H1 (cell line): ENCODE measurements around the gene TMEM183A. TPM values are rescaled to one million over a fixed set of nuclear protein-coding genes. Genes with fewer than 3 reads are reported as not detected.

Source experiments
- CTCF ChIA-PET: fragments of 300-600 bp; sonication (Branson Sonifier 250); formaldehyde crosslinking; loops from one replicate; lab custom pipeline; 2021; ENCODE audit not compliant: partially characterized antibody; lab: Charles Lee
- POLR2A ChIA-PET: fragments of 300-600 bp; sonication (Branson Sonifier 250); formaldehyde crosslinking; loops from one replicate; lab custom pipeline; 2021; ENCODE audit warnings: inconsistent platforms; ENCODE audit not compliant: partially characterized antibody; lab: Charles Lee
- DNase-seq, 2 experiments: peaks; one replicate each; pipeline versions ENCODE4 v3.0.0 to v3.0.0-alpha.2; 2010 to 2022; ENCODE audit warnings: low spot score in 2 of 2, low read depth in 1 of 2, mixed read lengths in 1 of 2
- FAIRE-seq: peaks from 2 replicates; lab custom pipeline; 2011; peaks lifted over from hg19 to GRCh38; lab: Jason Lieb, UNC
- H2AFZ ChIP-seq: 2 replicates; pipeline ENCODE4 v1.8.1; 2012; ENCODE audit warnings: low read length, inconsistent platforms
- H2AK5ac ChIP-seq: 2 replicates; pipeline ENCODE4 v1.6.1; 2013; ENCODE audit warnings: low read depth, low read length
- H2BK120ac ChIP-seq: replicated peaks from 2 replicates; pipeline ENCODE3; 2013; ENCODE audit warnings: low read depth, low read length, inconsistent platforms
- H2BK12ac ChIP-seq: 2 replicates; pipeline ENCODE4 v1.6.1; 2013; ENCODE audit warnings: low read depth, low read length
- H2BK15ac ChIP-seq: 2 replicates; pipeline ENCODE4 v1.6.1; 2013; ENCODE audit warnings: low read length
- H2BK20ac ChIP-seq: 2 replicates; pipeline ENCODE4 v1.6.1; 2013; ENCODE audit warnings: low read length
- H2BK5ac ChIP-seq: 2 replicates; pipeline ENCODE4 v1.6.1; 2013; ENCODE audit warnings: low read depth, low read length
- H3K14ac ChIP-seq: 2 replicates; pipeline ENCODE4 v1.6.1; 2013; ENCODE audit warnings: inconsistent platforms; ENCODE audit not compliant: insufficient read length
- H3K18ac ChIP-seq: 2 replicates; pipeline ENCODE4 v1.6.1; 2013; ENCODE audit warnings: low read length; ENCODE audit errors: extremely low read depth
- H3K23ac ChIP-seq: 2 replicates; pipeline ENCODE4 v1.6.1; 2013; ENCODE audit warnings: inconsistent platforms; ENCODE audit not compliant: insufficient read length
- H3K23me2 ChIP-seq: 2 replicates; pipeline ENCODE4 v1.6.1; 2013; ENCODE audit warnings: low read depth, low read length
- H3K27ac ChIP-seq: 2 replicates; pipeline ENCODE4 v1.6.1; 2011; ENCODE audit warnings: low read depth, low read length, inconsistent platforms
- H3K27me3 ChIP-seq, 4 experiments: replicated peaks in 1 of 4; 1 replicate in 1 of 4; 2 replicates in 3 of 4; pipeline versions ENCODE4 v1.6.1 to v1.8.1; 2011 to 2013; ENCODE audit warnings: low read length in 3 of 4, mild to moderate bottlenecking in 3 of 4, inconsistent platforms in 2 of 4, mixed read lengths in 2 of 4, moderate library complexity in 1 of 4; ENCODE audit not compliant: control insufficient read depth in 3 of 4, insufficient read depth in 3 of 4; ENCODE audit errors: extremely low read depth in 1 of 4
- H3K36me3 ChIP-seq, 4 experiments: 2 replicates each; pipeline versions ENCODE4 v1.6.1 to v1.8.1; 2011 to 2013; ENCODE audit warnings: mild to moderate bottlenecking in 4 of 4, low read length in 3 of 4, moderate library complexity in 2 of 4, control low read depth in 1 of 4, inconsistent platforms in 1 of 4; ENCODE audit not compliant: insufficient read depth in 4 of 4, control insufficient read depth in 2 of 4
- H3K4ac ChIP-seq: replicated peaks from 2 replicates; pipeline ENCODE3; 2013; ENCODE audit warnings: low read length, low read depth, mixed read lengths, inconsistent platforms; ENCODE audit not compliant: insufficient read length
- H3K4me1 ChIP-seq, 4 experiments: replicated peaks in 1 of 4; 1 replicate in 1 of 4; 2 replicates in 3 of 4; pipeline versions ENCODE4 v1.6.1 to v1.8.1; 2011 to 2013; ENCODE audit warnings: low read length in 3 of 4, inconsistent platforms in 2 of 4, mixed read lengths in 1 of 4; ENCODE audit not compliant: insufficient read depth in 4 of 4, control insufficient read depth in 3 of 4
- H3K4me2 ChIP-seq, 2 experiments: 2 replicates each; pipeline versions ENCODE4 v1.6.1 to v1.8.1; 2011 to 2013; ENCODE audit warnings: low read depth in 2 of 2, low read length in 2 of 2, control low read depth in 1 of 2, inconsistent platforms in 1 of 2, mild to moderate bottlenecking in 1 of 2; ENCODE audit not compliant: insufficient read depth in 1 of 2
- H3K4me3 ChIP-seq, 4 experiments: fragments of 200-600, 300-600 bp in 1 of 4; sonication (generic), shearing (Covaris generic), sonication (Bioruptor Twin) in 1 of 4; 2 replicates each; pipeline versions ENCODE4 v1.5.1 to v1.8.1; 2011 to 2016; ENCODE audit warnings: low read length in 4 of 4, low read depth in 3 of 4, control low read depth in 2 of 4, inconsistent platforms in 2 of 4, mild to moderate bottlenecking in 2 of 4, mixed read lengths in 1 of 4, moderate library complexity in 1 of 4; ENCODE audit not compliant: insufficient read depth in 2 of 4; ENCODE audit errors: extremely low read depth in 1 of 4
- H3K56ac ChIP-seq: replicated peaks from 2 replicates; pipeline ENCODE3; 2013; ENCODE audit warnings: low read depth, mild to moderate bottlenecking, mixed read lengths, low read length, inconsistent platforms; ENCODE audit not compliant: insufficient read length
- H3K79me1 ChIP-seq: 2 replicates; pipeline ENCODE4 v1.6.1; 2013; ENCODE audit warnings: low read depth, low read length, control low read depth
- H3K79me2 ChIP-seq, 2 experiments: 2 replicates each; pipeline versions ENCODE4 v1.6.1 to v1.8.1; 2012 to 2013; ENCODE audit warnings: low read length in 2 of 2, mild to moderate bottlenecking in 2 of 2, inconsistent platforms in 1 of 2; ENCODE audit not compliant: insufficient read depth in 2 of 2, control insufficient read depth in 1 of 2
- H3K9ac ChIP-seq, 4 experiments: replicated peaks in 1 of 4; 1 replicate in 1 of 4; 2 replicates in 3 of 4; pipeline versions ENCODE4 v1.6.1 to v1.8.1; 2011 to 2013; ENCODE audit warnings: low read depth in 3 of 4, low read length in 3 of 4, control low read depth in 2 of 4, mild to moderate bottlenecking in 2 of 4, moderate library complexity in 2 of 4, inconsistent platforms in 1 of 4; ENCODE audit errors: extremely low read depth in 1 of 4
- H3K9me3 ChIP-seq, 2 experiments: 2 replicates each; pipeline versions ENCODE4 v1.6.1 to v1.8.1; 2012 to 2013; ENCODE audit warnings: mild to moderate bottlenecking in 2 of 2, moderate library complexity in 2 of 2, control low read depth in 1 of 2, inconsistent platforms in 1 of 2, low read depth in 1 of 2, low read length in 1 of 2, mixed read lengths in 1 of 2; ENCODE audit not compliant: insufficient read depth in 2 of 2
- H4K20me1 ChIP-seq, 2 experiments: replicated peaks in 1 of 2; 2 replicates each; pipeline versions ENCODE3 to v1.8.1; 2011 to 2013; ENCODE audit warnings: inconsistent platforms in 2 of 2, low read length in 2 of 2, mild to moderate bottlenecking in 1 of 2; ENCODE audit not compliant: insufficient read depth in 2 of 2, control insufficient read depth in 1 of 2
- H4K5ac ChIP-seq: 2 replicates; pipeline ENCODE4 v1.6.1; 2013; ENCODE audit warnings: low read length, low read depth, mixed read lengths, inconsistent platforms; ENCODE audit not compliant: insufficient read length
- H4K8ac ChIP-seq: 2 replicates; pipeline ENCODE4 v1.8.0; 2013; ENCODE audit warnings: mild to moderate bottlenecking, moderate library complexity, low read length, inconsistent platforms; ENCODE audit not compliant: insufficient read depth; ENCODE audit errors: extremely low read depth
- H4K91ac ChIP-seq: replicated peaks from 2 replicates; pipeline ENCODE3; 2013; ENCODE audit warnings: low read length, mixed read lengths, inconsistent platforms; ENCODE audit not compliant: insufficient read length
- WGBS, 2 experiments: shearing (Covaris generic) in 1 of 2; methylation state at CpG; one replicate each; pipeline versions ENCODE4 v1.1.6 to v1.1.7; 2013 to 2015; ENCODE audit warnings: low lambda C conversion rate in 2 of 2, mixed read lengths in 2 of 2, inconsistent platforms in 1 of 2, low coverage in 1 of 2, missing lambda C conversion rate in 1 of 2; ENCODE audit not compliant: insufficient replicate concordance in 2 of 2, insufficient coverage in 1 of 2, insufficient read length in 1 of 2; ENCODE audit errors: extremely low coverage in 1 of 2, missing lambda C conversion rate in 1 of 2; 5-methylcytosine and 5-hydroxymethylcytosine counted together
- polyA plus RNA-seq, 7 experiments: library from polyadenylated mRNA; depleted of rRNA in 3 of 7; stranded (reverse) in 5 of 7; unstranded in 2 of 7; fragments of >200 nt in 5 of 7; fragments of 200-250 nt in 2 of 7; gene quantifications; 1 replicate in 5 of 7; 2 replicates in 1 of 7; 4 replicates in 1 of 7; pipeline versions ENCODE4 v1.2.1 to v1.2.3, GENCODE V29; 2011 to 2013; ENCODE audit warnings: missing spikeins in 2 of 7, mixed read lengths in 2 of 7
- total RNA-seq: library from RNA; stranded (reverse); fragmentation: NEBNext Ultra II Directional; extraction: Animal tissue kit (Norgen Biotek cat#: 25700); gene quantifications from 2 replicates; pipeline ENCODE4 v1.2.1, GENCODE V29; 2021

TMEM183A gene
- total and polyA plus RNA-seq, 2 of the 8 experiments (the other 6 are each of a cell fraction or from before 2014, with no cell fraction given), result 107 to 173 TPM

DNA sequence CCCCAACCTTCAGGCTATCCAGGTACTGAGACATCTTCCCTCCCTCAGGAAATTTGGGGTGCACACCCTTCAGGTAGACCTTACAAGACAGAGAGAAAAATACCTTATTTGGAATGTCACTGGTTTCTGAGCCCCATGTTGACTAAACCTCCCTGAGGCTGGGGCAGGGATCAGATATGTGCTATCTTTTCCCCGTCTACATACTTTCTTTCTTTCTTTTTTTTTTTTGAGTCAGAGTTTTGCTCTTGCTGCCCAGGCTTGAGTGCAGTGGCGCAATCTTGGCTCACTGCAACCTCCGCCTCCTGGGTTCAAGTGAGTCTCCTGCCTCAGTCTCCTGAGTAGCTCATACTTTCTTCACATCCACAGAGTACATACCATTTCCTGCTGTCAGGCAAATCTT is 41.8 kb upstream of the TMEM183A start:
- 77% methylated on average over 3 of the region's 3 CpGs; no CpG with 5 or more reads in 1 of the 2 experiments for WGBS, 2 experiments
- Histone ChIP-seq H3K36me3 (peaks cover 0 to 2% (median 0%) of the 10 kb centered on the region in 4 experiments; a peak in 1 of 8 replicates), H4K20me1 (peaks cover 0 to 2% of the 10 kb centered on the region in 2 experiments), H3K27ac (no peak overlapping the region), H2BK12ac (no peak overlapping the region), H2BK5ac (no peak overlapping the region), H3K27me3 (no peaks in the 10 kb centered on the region; a peak in 2 of 7 replicates), H3K9me3 (no peaks in the 10 kb centered on the region), H2BK120ac (no peak overlapping the region), H3K79me2 (no peaks in the 10 kb centered on the region), H3K4ac (no peak overlapping the region), H3K4me3 (no peak overlapping the region), H3K4me1 (peaks cover 4 to 6% (median 5%) of the 10 kb centered on the region in 4 experiments; a peak in 6 of 7 replicates), H2BK20ac (no peak overlapping the region), H3K14ac (no peak overlapping the region), H3K18ac (no peak overlapping the region), H3K23me2 (peaks cover 10% of the 10 kb centered on the region), H2AFZ (no peak overlapping the region), H3K9ac (no peak overlapping the region), H3K79me1 (no peaks in the 10 kb centered on the region), H3K23ac (no peak overlapping the region), H4K91ac (no peak overlapping the region), H2AK5ac (no peak overlapping the region), H3K4me2 (no peak overlapping the region; a peak in 1 of 4 replicates), H2BK15ac (no peak overlapping the region), H4K5ac (no peak overlapping the region), H4K8ac (no peak overlapping the region), H3K56ac (no peak overlapping the region)
- DNase-seq, result no peak
- FAIRE-seq, result no peak
- ChIA-PET CTCF (interaction anchor here (1.0 kb wide), 1 partner anchor 162 kb away, joined by 3 read pairs; the partner anchor contains the start of gene ADORA1), POLR2A (interaction anchor here (1.1 to 1.3 kb wide), 2 partner anchors 11 to 23 kb away, joined by 3 to 4 read pairs; no protein-coding TSS in a partner anchor)
